ENCODE measurements around the gene DDX1. TPM values are rescaled to one million over a fixed set of nuclear protein-coding genes. Genes with fewer than 3 reads are reported as not detected.

Gene DDX1
- total and polyA plus RNA-seq, 10 donors = 32.6 to 62.0 (median 48.3) TPM

DNA sequence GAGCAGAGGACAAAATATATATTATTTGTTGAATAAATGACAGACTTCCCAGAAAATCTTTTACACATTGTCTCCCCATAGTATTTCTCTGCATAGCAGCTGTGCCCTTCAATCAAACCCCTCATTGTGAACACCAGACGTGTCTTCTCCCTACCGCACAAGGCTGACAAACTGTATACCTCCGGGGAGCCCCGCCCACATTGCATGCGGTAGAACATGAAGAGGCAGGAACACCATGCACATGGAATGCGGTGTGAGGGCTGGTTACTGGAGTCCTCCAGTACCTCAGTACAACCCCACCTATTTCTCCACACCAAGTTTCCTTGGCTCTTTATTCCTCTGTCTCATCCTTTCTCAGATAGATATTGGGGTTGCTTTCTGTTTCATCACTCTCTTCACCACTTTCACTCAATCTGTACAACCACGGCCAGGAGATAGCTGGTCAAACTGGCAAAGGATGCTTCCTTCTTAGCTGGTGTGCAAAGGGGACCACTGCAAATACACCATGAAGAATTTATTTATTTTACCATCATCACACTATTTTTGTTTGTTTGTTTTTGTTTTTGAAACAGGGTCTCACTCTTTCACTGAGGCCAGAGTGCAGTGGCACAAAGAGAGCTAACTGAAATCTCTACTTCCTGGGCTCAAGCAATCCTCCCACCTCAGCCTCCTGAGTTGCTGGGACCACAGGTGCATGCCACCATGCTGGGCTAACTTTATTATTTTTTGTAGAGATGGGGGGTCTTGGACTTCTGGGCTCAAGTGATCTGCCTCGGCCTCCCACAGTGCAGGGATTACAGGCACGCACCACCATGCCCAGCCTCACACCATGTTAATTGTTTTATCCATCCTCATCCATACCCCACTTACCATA lies 28.2 kb upstream of the DDX1 start:
- peaks cover 5 to 33% (median 25%) of the 10 kb centered on the region in 6 donors for H3K4me1 ChIP-seq
- no peak for DNase-seq
- no peaks in the 10 kb centered on the region for H3K36me3 ChIP-seq
- no peak overlapping the region for H3K4me3 ChIP-seq
- no peak overlapping the region for H3K27ac ChIP-seq
- intact Hi-C loops (cut with DNase I; ENCODE audit: low total_unique reads) = no loop called here
- TF ChIP-seq POLR2A (IDR thresholded peaks at IDR 0.05) (no peak), POLR2AphosphoS5 (IDR thresholded peaks at IDR 0.05) (no peak)
- TF ChIP-seq, protein P1, sequence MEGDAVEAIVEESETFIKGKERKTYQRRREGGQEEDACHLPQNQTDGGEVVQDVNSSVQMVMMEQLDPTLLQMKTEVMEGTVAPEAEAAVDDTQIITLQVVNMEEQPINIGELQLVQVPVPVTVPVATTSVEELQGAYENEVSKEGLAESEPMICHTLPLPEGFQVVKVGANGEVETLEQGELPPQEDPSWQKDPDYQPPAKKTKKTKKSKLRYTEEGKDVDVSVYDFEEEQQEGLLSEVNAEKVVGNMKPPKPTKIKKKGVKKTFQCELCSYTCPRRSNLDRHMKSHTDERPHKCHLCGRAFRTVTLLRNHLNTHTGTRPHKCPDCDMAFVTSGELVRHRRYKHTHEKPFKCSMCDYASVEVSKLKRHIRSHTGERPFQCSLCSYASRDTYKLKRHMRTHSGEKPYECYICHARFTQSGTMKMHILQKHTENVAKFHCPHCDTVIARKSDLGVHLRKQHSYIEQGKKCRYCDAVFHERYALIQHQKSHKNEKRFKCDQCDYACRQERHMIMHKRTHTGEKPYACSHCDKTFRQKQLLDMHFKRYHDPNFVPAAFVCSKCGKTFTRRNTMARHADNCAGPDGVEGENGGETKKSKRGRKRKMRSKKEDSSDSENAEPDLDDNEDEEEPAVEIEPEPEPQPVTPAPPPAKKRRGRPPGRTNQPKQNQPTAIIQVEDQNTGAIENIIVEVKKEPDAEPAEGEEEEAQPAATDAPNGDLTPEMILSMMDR (IDR thresholded peaks at IDR 0.05 in 8 of 11, conservative IDR thresholded peaks at IDR 0.05 in 3 of 11) = no peak
- H3K9me3 ChIP-seq = no peaks in the 10 kb centered on the region
- 91 to 94% (median 92%) methylated on average over 9 of the region's 9 CpGs for WGBS, 5 donors
- H3K27me3 ChIP-seq (replicated peaks in 1 of 7) = no peaks in the 10 kb centered on the region

DNA sequence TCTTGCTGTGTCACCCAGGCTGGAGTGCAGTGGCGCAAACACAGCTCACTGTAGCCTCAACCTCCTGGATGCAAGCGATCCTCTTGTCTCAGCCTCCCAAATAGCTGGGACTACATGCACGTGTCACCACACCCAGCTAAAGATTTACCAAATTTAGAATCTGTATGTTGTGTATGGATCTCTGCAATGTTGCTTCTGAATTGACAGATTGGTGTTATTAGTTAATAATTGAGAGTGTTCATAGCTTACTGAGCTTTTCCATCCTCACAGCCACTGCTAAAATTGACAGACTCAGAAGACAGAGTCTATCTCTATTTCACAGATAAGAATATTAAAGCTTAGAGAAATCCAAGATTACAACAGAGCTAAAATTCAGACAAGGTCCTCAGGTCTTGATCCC lies 26.3 kb upstream of the DDX1 start:
- intact Hi-C loops (cut with DNase I; ENCODE audit: low total_unique reads) = no loop called here
- H3K9me3 ChIP-seq = no peaks in the 10 kb centered on the region

DNA sequence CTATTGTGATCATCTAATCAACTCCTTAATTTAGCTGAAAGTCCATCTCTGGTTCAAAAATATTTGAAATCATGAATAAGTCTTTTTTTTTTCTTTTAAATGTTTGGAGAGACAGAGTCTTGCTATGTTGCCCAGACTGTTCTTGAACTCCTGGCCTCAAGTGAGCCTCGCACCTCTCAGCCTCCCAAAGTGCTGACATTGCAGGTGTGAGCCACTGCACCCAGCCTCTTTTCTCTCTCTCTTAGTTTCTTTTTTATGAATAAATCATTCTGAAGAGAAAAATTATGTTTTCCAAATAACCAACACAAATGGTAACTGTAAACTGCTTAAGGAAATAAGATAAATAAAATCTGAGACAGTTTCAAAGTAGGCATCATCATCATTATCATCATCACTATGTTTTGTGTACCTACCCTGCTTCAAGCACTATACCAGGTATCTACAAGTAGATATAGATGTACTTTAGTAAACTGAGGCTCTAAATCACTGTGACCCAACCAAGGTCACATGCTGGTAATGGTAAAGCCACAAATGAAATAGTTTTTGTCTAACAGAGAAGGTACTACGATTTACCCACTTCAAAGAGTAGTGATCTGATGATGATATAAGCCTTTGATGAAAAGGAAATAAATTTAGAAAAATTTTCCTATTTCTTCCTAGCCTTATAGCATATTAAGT lies 25.5 kb upstream of the DDX1 start:
- H3K9me3 ChIP-seq = no peaks in the 10 kb centered on the region
- H3K36me3 ChIP-seq = no peaks in the 10 kb centered on the region
- TF ChIP-seq POLR2AphosphoS5 (IDR thresholded peaks at IDR 0.05) (no peak), POLR2A (IDR thresholded peaks at IDR 0.05) (no peak)
- TF ChIP-seq, protein P1 (IDR thresholded peaks at IDR 0.05 in 8 of 11, conservative IDR thresholded peaks at IDR 0.05 in 3 of 11) = no peak
- intact Hi-C loops (cut with DNase I; ENCODE audit: low total_unique reads) = no loop called here
- no peak overlapping the region for H3K4me3 ChIP-seq
- DNase-seq = no peak
- H3K27me3 ChIP-seq (replicated peaks in 1 of 7) = no peaks in the 10 kb centered on the region
- WGBS, 5 donors = 0 to 43% (median 35%) methylated on average over 2 of the region's 2 CpGs
- H3K4me1 ChIP-seq = peaks cover 0 to 11% (median 7%) of the 10 kb centered on the region in 6 donors
- no peak overlapping the region for H3K27ac ChIP-seq

More for the DNA sequence above, 26.3 kb upstream of the DDX1 start:
- no peak overlapping the region for H3K27ac ChIP-seq
- TF ChIP-seq, protein P1 (IDR thresholded peaks at IDR 0.05 in 8 of 11, conservative IDR thresholded peaks at IDR 0.05 in 3 of 11) = no peak
- no peak for TF ChIP-seq POLR2AphosphoS5 (IDR thresholded peaks at IDR 0.05)
- no peak for TF ChIP-seq POLR2A (IDR thresholded peaks at IDR 0.05)
- peaks cover 0 to 14% (median 7%) of the 10 kb centered on the region in 6 donors for H3K4me1 ChIP-seq
- DNase-seq = no peak
- no peaks in the 10 kb centered on the region for H3K27me3 ChIP-seq (replicated peaks in 1 of 7)
- no peaks in the 10 kb centered on the region for H3K36me3 ChIP-seq
- no peak overlapping the region for H3K4me3 ChIP-seq
- WGBS, 5 donors = 80 to 93% (median 90%) methylated on average over 3 of the region's 3 CpGs

DNA sequence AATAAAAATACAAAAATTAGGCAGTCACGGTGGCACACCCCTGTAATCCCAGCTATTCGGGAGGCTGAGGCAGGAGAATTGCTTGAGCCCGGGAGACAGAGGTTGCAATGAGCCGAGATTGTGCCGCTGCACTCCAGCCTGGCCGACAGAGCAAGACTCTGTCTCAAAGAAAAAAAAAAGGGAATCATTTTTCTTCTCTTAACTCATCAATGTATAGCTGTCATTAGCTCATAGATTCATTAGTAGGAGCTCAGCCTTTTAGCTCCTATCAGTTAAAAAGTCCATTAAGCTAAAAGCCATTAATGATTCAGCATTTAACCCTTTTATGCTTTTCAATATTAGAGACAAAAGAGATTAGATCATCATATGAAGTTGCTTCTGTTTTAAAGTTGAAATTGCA lies 24.8 kb upstream of the DDX1 start:
- WGBS, 5 donors = 87 to 93% (median 92%) methylated on average over 6 of the region's 6 CpGs
- Histone ChIP-seq H3K4me3 (no peak overlapping the region), H3K27ac (no peak overlapping the region), H3K9me3 (no peaks in the 10 kb centered on the region), H3K27me3 (replicated peaks in 1 of 7) (no peaks in the 10 kb centered on the region), H3K36me3 (no peaks in the 10 kb centered on the region), H3K4me1 (peaks cover 0 to 7% (median 5%) of the 10 kb centered on the region in 6 donors)
- no peak for DNase-seq
- no peak for TF ChIP-seq POLR2A (IDR thresholded peaks at IDR 0.05)
- no peak for TF ChIP-seq POLR2AphosphoS5 (IDR thresholded peaks at IDR 0.05)
- TF ChIP-seq, protein P1 (IDR thresholded peaks at IDR 0.05 in 8 of 11, conservative IDR thresholded peaks at IDR 0.05 in 3 of 11) = no peak
- intact Hi-C loops (cut with DNase I; ENCODE audit: low total_unique reads) = no loop called here

Measured in spleen (tissue), 11 donors.